Vagina (tissue), 2 donors: Measurements from ENCODE around the gene GRB2. TPM values are rescaled to one million over a fixed set of nuclear protein-coding genes. Genes with fewer than 3 reads are reported as not detected.
"Not testable (repeated sequence)": the region's sequence is repeated elsewhere in the genome, so short reads cannot be mapped to it uniquely, and the experiment has no call there.

Experiments
- DNase-seq, 2 donors: peaks; one replicate each; pipeline ENCODE4 v3.0.0-alpha.2; 2017; ENCODE audit errors: extremely low spot score in 2 of 2
- H3K27ac ChIP-seq: fragments of 200-600 bp; sonication (generic); one replicate; pipeline ENCODE4 v1.5.1; 2019
- H3K27me3 ChIP-seq: fragments of 200-600 bp; sonication (generic); one replicate; pipeline ENCODE4 v1.5.1; 2019
- H3K36me3 ChIP-seq, 2 donors: fragments of 200-600 bp; sonication (generic); one replicate each; pipeline ENCODE4 v1.5.1; 2017 to 2019
- H3K4me1 ChIP-seq: fragments of 200-600 bp; sonication (generic); one replicate; pipeline ENCODE4 v1.5.1; 2019
- H3K4me3 ChIP-seq, 2 donors: fragments of 200-600 bp; sonication (generic); 1 replicate in 1 of 2; 2 replicates in 1 of 2; pipeline ENCODE4 v1.5.1; 2016 to 2019
- H3K9me3 ChIP-seq: fragments of 200-600 bp; sonication (generic); one replicate; pipeline ENCODE4 v1.5.1; 2019
- POLR2A ChIP-seq, 2 donors: fragments of 450-650 bp; IDR thresholded peaks; one replicate each; pipeline ENCODE4 v1.6.1; 2017; ENCODE audit warnings: antibody characterized with exemption in 2 of 2, mild to moderate bottlenecking in 2 of 2, moderate library complexity in 2 of 2
- POLR2AphosphoS5 ChIP-seq, 2 donors: sonication (generic); formaldehyde crosslinking; IDR thresholded peaks; one replicate each; pipeline ENCODE4 v1.9.0; 2017; ENCODE audit warnings: antibody characterized with exemption in 2 of 2, mild to moderate bottlenecking in 2 of 2, low read depth in 1 of 2; ENCODE audit not compliant: insufficient read depth in 1 of 2
- intact Hi-C: fragments of 100-400 bp; cut with DNase I; formaldehyde crosslinking; loops from one replicate; pipeline ENCODE4 v1.15.1; 2023
- total RNA-seq: library from RNA; depleted of rRNA; stranded (reverse); fragments of >200 nt; gene quantifications from one replicate; pipeline ENCODE4 v1.2.3, GENCODE V29; 2016
- TF ChIP-seq, protein P1 (sequence below), 3 experiments: fragments of 450-650 bp in 2 of 3; fragments of 200-600 bp in 1 of 3; sonication (generic) in 1 of 3; IDR thresholded peaks; one replicate each; pipeline ENCODE4 v1.5.1; 2017 to 2019; ENCODE audit warnings: antibody characterized with exemption in 3 of 3, mild to moderate bottlenecking in 2 of 3, moderate library complexity in 2 of 3

The GRB2 gene
- total RNA-seq, 1 donor from 2014 or later: 71.9 TPM

DNA sequence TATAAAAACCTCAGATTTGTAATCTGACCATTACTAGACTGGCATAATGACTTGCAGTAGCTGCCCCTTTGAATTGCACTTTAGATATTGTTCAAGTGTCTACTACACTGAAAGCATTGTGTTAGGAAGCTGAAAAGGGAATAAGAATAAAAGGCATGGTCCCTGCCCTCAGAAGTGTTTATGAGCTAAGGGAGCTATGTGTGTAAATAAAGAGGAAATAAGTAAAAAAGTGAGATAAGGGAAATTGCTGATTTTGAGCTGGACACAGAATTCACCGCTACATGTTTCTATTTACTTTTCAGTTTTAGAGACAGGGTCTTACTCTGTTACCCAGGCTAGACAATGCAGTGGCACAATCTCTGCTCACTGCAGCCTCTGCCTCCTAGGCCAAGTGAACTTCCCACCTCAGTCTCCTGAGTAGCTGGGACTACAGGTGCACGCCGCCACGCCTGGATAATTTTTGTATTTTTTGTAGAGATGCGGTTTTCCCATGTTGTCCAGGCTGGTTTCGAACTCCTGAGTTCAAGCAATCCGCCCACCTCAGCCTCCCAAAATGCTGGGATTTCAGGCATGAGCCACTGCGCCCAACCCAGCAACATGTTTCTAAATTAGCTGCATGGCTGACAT lies 57.0 kb downstream of the GRB2 start:
- intact Hi-C loops: no loop called here
- H3K9me3 ChIP-seq: no peaks in the 10 kb centered on the region
- no peak for DNase-seq
- H3K27ac ChIP-seq: no peak overlapping the region
- TF ChIP-seq POLR2AphosphoS5 (IDR thresholded peaks at IDR 0.05; ENCODE audit: insufficient read depth in 1 of 2, low read depth in 1 of 2) (no peak), POLR2A (IDR thresholded peaks at IDR 0.05) (no peak)
- TF ChIP-seq, protein P1, sequence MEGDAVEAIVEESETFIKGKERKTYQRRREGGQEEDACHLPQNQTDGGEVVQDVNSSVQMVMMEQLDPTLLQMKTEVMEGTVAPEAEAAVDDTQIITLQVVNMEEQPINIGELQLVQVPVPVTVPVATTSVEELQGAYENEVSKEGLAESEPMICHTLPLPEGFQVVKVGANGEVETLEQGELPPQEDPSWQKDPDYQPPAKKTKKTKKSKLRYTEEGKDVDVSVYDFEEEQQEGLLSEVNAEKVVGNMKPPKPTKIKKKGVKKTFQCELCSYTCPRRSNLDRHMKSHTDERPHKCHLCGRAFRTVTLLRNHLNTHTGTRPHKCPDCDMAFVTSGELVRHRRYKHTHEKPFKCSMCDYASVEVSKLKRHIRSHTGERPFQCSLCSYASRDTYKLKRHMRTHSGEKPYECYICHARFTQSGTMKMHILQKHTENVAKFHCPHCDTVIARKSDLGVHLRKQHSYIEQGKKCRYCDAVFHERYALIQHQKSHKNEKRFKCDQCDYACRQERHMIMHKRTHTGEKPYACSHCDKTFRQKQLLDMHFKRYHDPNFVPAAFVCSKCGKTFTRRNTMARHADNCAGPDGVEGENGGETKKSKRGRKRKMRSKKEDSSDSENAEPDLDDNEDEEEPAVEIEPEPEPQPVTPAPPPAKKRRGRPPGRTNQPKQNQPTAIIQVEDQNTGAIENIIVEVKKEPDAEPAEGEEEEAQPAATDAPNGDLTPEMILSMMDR (IDR thresholded peaks at IDR 0.05): no peak
- no peaks in the 10 kb centered on the region for H3K36me3 ChIP-seq
- no peaks in the 10 kb centered on the region for H3K27me3 ChIP-seq
- H3K4me1 ChIP-seq: peaks cover 62% of the 10 kb centered on the region
- no peak overlapping the region for H3K4me3 ChIP-seq

DNA sequence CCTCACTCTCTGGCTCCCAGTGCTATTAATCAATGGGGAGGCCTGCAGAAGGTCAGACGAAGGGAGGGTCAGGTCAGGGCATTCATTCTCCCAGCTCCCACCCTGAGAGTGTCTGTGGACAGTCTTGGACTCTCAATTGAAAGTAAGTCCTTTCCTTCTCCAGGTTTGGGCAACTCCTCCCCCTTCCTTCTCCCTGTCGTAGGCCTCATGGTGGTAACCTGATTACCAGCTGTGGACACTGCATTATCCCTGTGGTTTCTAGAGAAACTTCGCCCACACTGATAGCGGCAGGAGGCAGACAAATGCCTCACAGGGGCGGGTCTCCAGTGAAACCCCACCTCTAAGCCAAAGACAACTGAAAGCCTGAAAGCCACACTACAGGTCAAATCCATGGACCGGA lies 58.6 kb downstream of the GRB2 start:
- Histone ChIP-seq H3K27ac (no peak overlapping the region), H3K4me1 (peaks cover 63% of the 10 kb centered on the region), H3K27me3 (no peaks in the 10 kb centered on the region), H3K4me3 (no peak overlapping the region), H3K9me3 (no peaks in the 10 kb centered on the region), H3K36me3 (no peaks in the 10 kb centered on the region)
- intact Hi-C loops: no loop called here
- TF ChIP-seq, protein P1 (IDR thresholded peaks at IDR 0.05): no peak
- TF ChIP-seq POLR2A (IDR thresholded peaks at IDR 0.05) (no peak), POLR2AphosphoS5 (IDR thresholded peaks at IDR 0.05; ENCODE audit: insufficient read depth in 1 of 2, low read depth in 1 of 2) (no peak)
- no peak for DNase-seq

- DNase-seq, H3K9me3 ChIP-seq, H3K36me3 ChIP-seq, intact Hi-C loops, H3K27me3 ChIP-seq, H3K27ac ChIP-seq, H3K4me3 ChIP-seq: not testable (repeated sequence)
- peaks cover 57% of the 10 kb centered on the region for H3K4me1 ChIP-seq
These were observed 59.1 kb downstream of the GRB2 start for GRCh38 chr17:75346368-75346767.

DNA sequence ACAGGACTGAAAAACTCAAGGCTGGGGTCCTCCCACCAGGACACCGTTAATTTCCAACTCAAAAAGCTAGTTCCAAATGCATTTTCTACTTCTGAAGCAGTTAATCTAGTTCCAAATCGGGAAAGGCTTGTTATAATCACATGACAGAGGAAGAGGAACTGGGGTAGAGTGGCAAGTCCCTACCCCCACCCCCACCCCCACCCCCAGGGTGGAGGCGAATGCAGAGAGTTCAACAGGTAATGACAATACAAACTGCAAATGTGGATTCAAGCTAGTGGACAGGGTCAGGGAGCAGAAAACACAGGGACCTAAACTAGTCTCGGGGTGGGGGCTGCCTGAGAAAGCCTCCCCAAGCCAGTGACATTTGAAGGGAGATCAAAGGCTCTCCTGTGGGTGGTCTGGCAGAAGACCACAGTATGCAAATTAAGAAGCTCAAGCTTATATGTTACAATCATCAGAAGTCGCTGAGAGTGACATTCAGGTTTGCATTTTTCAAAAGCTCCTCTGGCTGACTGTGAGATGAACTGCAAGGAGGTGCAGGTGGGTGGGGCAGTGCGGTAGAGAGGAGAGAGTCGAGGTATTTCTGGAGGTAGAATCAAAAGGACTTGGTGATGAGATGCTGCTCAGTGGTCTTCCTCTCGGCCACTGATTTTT lies 59.8 kb downstream of the GRB2 start:
- TF ChIP-seq, protein P1 (IDR thresholded peaks at IDR 0.05): no peak
- TF ChIP-seq POLR2A (IDR thresholded peaks at IDR 0.05): no peak
- TF ChIP-seq POLR2AphosphoS5 (IDR thresholded peaks at IDR 0.05; ENCODE audit: insufficient read depth in 1 of 2, low read depth in 1 of 2): no peak

DNA sequence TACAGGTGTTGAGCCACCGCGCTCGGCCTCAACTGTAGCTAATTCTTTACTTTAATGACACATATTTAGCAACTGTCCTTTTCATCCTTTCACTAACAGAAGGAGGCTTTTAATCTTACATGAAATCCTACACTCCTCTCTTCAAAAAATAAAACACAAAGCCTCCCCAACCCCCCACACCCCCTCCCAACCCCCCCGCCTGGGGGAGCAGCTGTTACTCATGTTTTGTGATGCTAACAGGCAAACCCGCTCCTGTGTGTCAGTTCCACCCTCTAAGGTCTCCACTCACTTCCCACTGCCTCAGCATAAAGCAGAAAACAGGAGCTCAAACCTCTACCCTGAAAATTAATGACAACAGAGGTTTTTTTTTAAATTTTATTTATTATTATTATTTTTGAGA lies 60.8 kb downstream of the GRB2 start:
- no peak for DNase-seq
- intact Hi-C loops: no loop called here
- Histone ChIP-seq H3K4me3 (no peak overlapping the region), H3K27ac (no peak overlapping the region), H3K9me3 (no peaks in the 10 kb centered on the region), H3K27me3 (no peaks in the 10 kb centered on the region), H3K4me1 (peaks cover 47% of the 10 kb centered on the region), H3K36me3 (no peaks in the 10 kb centered on the region)
- TF ChIP-seq, protein P1 (IDR thresholded peaks at IDR 0.05): no peak
- TF ChIP-seq POLR2AphosphoS5 (IDR thresholded peaks at IDR 0.05; ENCODE audit: insufficient read depth in 1 of 2, low read depth in 1 of 2) (no peak), POLR2A (IDR thresholded peaks at IDR 0.05) (no peak)

More for the DNA sequence above, 59.8 kb downstream of the GRB2 start:
- Histone ChIP-seq H3K27ac (no peak overlapping the region), H3K27me3 (no peaks in the 10 kb centered on the region), H3K36me3 (no peaks in the 10 kb centered on the region), H3K4me3 (no peak overlapping the region), H3K9me3 (no peaks in the 10 kb centered on the region), H3K4me1 (peaks cover 50% of the 10 kb centered on the region)
- intact Hi-C loops: no loop called here
- no peak for DNase-seq
